GM12872 (cell line): ENCODE measurements around the gene NAA25.

Source experiments
- TF ChIP-seq, protein P1 (sequence below): IDR thresholded peaks from 3 replicates; pipeline ENCODE4 v1.5.1; 2011; ENCODE audit warnings: low read depth, mild to moderate bottlenecking, low read length, moderate library complexity; ENCODE audit not compliant: insufficient read depth

NAA25 gene

DNA sequence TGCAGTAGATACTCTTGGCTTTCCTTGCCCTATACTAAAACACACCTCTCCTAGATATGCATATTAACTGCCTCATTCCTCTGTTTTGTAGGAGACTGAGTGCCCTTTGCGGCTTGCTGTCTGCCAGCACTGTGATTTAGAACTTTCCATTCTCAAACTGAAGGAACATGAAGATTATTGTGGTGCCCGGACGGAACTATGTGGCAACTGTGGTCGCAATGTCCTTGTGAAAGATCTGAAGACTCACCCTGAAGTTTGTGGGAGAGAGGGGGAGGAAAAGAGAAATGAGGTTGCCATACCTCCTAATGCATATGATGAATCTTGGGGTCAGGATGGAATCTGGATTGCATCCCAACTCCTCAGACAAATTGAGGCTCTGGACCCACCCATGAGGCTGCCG lies 32.1 kb upstream of the NAA25 start:
- TF ChIP-seq, protein P1, sequence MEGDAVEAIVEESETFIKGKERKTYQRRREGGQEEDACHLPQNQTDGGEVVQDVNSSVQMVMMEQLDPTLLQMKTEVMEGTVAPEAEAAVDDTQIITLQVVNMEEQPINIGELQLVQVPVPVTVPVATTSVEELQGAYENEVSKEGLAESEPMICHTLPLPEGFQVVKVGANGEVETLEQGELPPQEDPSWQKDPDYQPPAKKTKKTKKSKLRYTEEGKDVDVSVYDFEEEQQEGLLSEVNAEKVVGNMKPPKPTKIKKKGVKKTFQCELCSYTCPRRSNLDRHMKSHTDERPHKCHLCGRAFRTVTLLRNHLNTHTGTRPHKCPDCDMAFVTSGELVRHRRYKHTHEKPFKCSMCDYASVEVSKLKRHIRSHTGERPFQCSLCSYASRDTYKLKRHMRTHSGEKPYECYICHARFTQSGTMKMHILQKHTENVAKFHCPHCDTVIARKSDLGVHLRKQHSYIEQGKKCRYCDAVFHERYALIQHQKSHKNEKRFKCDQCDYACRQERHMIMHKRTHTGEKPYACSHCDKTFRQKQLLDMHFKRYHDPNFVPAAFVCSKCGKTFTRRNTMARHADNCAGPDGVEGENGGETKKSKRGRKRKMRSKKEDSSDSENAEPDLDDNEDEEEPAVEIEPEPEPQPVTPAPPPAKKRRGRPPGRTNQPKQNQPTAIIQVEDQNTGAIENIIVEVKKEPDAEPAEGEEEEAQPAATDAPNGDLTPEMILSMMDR, result no peak

DNA sequence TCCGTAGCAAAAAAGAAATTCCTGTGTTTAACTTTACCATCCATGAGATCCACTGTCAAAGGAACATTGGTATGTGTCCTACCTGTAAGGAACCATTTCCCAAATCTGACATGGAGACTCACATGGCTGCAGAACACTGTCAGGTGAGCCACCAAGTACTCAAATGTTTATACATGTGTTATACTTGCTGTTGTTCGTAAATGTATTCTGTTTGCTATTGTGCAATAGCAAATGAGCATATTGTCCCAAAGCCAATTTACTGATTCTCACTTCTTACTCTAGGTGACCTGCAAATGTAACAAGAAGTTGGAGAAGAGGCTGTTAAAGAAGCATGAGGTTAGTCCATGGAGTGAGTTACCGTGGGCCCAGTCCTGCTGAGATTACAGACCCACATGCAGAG lies 26.1 kb upstream of the NAA25 start:
- TF ChIP-seq, protein P1, result no peak

DNA sequence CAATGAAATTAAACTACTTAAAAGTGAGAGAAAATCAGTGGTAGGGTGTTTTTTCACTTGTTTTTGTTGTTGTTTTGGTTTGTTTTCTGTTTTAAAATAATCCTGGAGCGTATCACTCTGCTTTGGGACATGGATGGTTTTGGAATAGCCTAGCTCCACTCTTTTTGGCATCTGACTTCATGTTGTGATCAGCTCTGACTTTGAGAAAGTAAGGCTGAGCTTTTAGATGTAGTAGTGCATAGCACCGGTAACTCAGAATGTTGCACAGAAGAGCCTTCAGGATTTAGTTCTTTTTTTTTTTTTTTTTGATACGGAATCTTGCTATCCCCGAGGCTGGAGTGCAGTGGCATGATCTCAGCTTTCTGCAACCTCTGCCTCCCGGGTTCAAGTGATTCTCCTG lies 24.8 kb upstream of the NAA25 start:
- TF ChIP-seq, protein P1, result no peak

DNA sequence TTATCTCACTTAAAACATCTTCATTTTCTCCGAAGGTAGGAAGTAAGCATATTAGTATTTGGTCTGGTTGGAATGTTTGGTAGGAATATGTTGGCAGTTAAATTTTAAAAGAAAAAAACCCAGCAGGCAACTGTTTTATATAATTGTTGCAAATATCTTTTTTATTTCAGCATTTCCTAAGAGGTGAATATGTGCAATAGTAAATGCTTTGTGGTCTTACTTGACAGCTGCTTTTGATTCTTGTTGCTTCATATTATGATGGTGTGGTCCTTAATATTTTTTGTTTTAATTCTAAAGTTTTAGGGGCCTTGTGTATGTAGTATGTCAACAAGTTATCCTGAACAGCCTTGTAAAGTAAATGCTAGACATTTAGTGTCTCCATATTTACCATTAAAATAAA lies 23.1 kb upstream of the NAA25 start:
- TF ChIP-seq, protein P1, result no peak

DNA sequence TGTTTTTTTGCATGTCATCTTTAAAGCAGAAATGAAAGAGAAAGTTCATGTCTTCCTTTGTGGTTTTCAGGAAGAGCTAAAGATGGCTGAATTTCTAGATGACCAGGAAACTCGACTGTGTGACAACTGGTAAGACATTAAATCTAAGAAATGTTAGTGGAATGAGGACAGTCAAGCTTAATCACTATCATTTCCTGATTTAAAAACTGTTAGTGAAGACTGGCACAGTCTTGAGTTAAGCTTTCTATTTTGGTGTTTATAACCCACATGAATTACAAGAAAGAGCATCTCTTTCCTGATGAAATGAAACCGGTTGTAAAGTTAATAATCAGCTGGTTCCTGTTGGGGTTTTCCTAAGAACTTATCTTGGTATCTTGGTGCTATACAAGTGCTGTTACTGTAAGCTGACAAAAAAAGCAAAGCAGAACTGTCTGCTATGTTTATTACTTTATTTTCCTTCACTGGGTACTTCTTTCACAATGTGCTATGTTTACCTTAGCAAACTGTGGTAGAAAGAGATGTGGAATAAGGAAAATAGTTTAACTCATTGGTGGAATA lies 21.9 kb upstream of the NAA25 start:
- TF ChIP-seq, protein P1, result no peak

DNA sequence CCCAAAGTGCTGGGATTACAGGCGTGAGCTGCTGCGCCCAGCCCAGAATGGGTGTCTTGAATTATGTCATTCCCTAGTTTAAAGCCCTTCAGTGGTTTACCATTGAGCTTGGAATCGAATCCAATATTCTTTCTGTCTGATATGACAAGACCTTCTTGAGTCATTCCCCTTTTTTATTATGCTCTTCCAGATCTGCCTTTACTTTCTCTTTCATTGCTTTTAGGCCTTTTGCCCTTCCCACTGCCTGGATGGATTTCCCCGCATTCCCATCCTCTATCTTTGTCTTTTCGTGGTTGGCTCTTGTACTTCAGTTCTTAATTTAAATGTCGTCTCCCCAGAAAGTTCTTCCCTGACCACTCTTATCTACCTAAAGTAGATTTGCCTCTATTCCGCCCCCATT lies 18.3 kb upstream of the NAA25 start:
- TF ChIP-seq, protein P1, result no peak

DNA sequence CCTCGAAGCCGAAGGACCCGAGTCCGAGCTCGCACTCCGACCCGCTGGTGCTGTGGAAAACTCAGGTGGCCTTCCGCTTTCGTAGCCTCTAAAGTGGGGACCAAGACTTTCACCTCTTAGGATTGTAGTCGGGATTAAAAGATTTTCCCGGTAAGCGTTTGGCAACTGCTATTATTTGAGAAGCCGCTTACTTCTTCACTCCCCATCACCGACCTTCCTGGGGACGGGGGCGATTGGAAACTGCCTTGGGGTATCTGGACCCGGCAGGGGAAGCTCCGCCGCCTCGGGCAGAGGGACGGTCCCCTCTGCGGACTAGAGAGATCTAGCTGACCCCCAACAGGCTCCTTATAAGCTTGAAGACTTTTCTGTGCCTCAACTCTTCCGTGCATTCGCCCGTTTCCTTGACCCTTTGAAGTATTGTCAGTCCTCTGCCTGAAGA lies 17.4 kb upstream of the NAA25 start:
- TF ChIP-seq, protein P1, result no peak
